ENCODE data around the gene SLC51B.
A peak's percentile ranks its signal among the peaks of the same experiment; 100 is the strongest.

The SLC51B gene

GRCh38 chr15:65101411-65101890, 56.3 kb downstream of the SLC51B start:
- Histone ChIP-seq H3K27ac (peak overlapping the region in 2 of 11 experiments; percentile 11 to 24; a peak in 1 of 22 replicates), H3K4me2 (peak overlapping the region in 5 of 11 experiments; percentile 29 to 66 (median 61); a peak in 10 of 22 replicates), H3K9ac (peak overlapping the region in 2 of 11 experiments; percentile 23 to 36; a peak in 2 of 22 replicates), H3K9me3 (replicated peaks in 1 of 11) (no peaks in the 10 kb centered on the region), H4K20me1 (peaks cover 0 to 30% (median 0%) of the 10 kb centered on the region in 11 experiments; a peak in 4 of 22 replicates), H3K36me3 (peaks cover 58 to 94% (median 70%) of the 10 kb centered on the region in 11 experiments), H3K4me1 (peaks cover 0 to 18% (median 8%) of the 10 kb centered on the region in 10 experiments; a peak in 12 of 20 replicates), H3K27me3 (no peaks in the 10 kb centered on the region; a peak in 1 of 22 replicates), H3K4me3 (no peak overlapping the region)
- TF ChIP-seq Cebpa-rat (IDR thresholded peaks at IDR 0.05) = no peak

GRCh38 chr15:65101891-65102708, 56.9 kb downstream of the SLC51B start:
- no peaks in the 10 kb centered on the region for H3K9me3 ChIP-seq (replicated peaks in 1 of 11)
- peaks cover 0 to 23% (median 0%) of the 10 kb centered on the region in 11 experiments; a peak in 4 of 22 replicates for H4K20me1 ChIP-seq
- H3K27me3 ChIP-seq = no peaks in the 10 kb centered on the region; a peak in 1 of 22 replicates
- H3K27ac ChIP-seq = peak overlapping the region in 2 of 11 experiments; percentile 11 to 24; a peak in 1 of 22 replicates
- peak overlapping the region in 5 of 11 experiments; percentile 29 to 66 (median 61); a peak in 10 of 22 replicates for H3K4me2 ChIP-seq
- peaks cover 57 to 94% (median 67%) of the 10 kb centered on the region in 11 experiments for H3K36me3 ChIP-seq
- peak overlapping the region in 2 of 11 experiments; percentile 23 to 36; a peak in 2 of 22 replicates for H3K9ac ChIP-seq
- TF ChIP-seq Cebpa-rat (IDR thresholded peaks at IDR 0.05) = no peak
- no peak overlapping the region for H3K4me3 ChIP-seq
- peaks cover 0 to 18% (median 8%) of the 10 kb centered on the region in 10 experiments; a peak in 12 of 20 replicates for H3K4me1 ChIP-seq

- Histone ChIP-seq H3K9ac (no peak overlapping the region), H3K27ac (no peak overlapping the region), H3K9me3 (replicated peaks in 1 of 11) (no peaks in the 10 kb centered on the region), H3K36me3 (peaks cover 51 to 94% (median 65%) of the 10 kb centered on the region in 11 experiments), H3K4me2 (no peak overlapping the region), H4K20me1 (peaks cover 0 to 18% (median 0%) of the 10 kb centered on the region in 11 experiments; a peak in 3 of 22 replicates), H3K4me1 (peaks cover 0 to 18% (median 8%) of the 10 kb centered on the region in 10 experiments; a peak in 12 of 20 replicates), H3K27me3 (no peaks in the 10 kb centered on the region; a peak in 1 of 22 replicates), H3K4me3 (no peak overlapping the region)
- TF ChIP-seq Cebpa-rat (IDR thresholded peaks at IDR 0.05) = no peak
Observed at GRCh38 chr15:65102912-65103311, 57.7 kb downstream of the SLC51B start.

All from BLaER1 treated with 17β-estradiol and CSF1 and Interleukin-3, amounts not matched to agents 10 nM and 100 nM (cell line).